Astrocyte of the spinal cord (primary cell): Measurements from ENCODE around the gene SLC66A1.

Source experiments
- DNase-seq: peaks from one replicate; pipeline ENCODE4 v3.0.0; 2011; ENCODE audit warnings: low read depth, low spot score
- H3K4me3 ChIP-seq: 2 replicates; pipeline ENCODE4 v1.5.1; 2011; ENCODE audit warnings: low read depth, mild to moderate bottlenecking, low read length, moderate library complexity
- CTCF ChIP-seq: IDR thresholded peaks from 2 replicates; pipeline ENCODE4 v1.5.1; 2012; ENCODE audit warnings: low read depth, mild to moderate bottlenecking, low read length, inconsistent platforms
- in situ Hi-C: cut with HindIII; loops from 2 replicates; pipeline ENCODE4 v1.10.0; 2017; ENCODE audit warnings: low sequenced_read_pairs

SLC66A1 gene

GRCh38 chr1:19372602-19373001 is 60.5 kb downstream of the SLC66A1 start:
- no peak for DNase-seq
- in situ Hi-C loops, result no loop called here
- H3K4me3 ChIP-seq, result no peak overlapping the region
- TF ChIP-seq CTCF, result no peak

GRCh38 chr1:19373211-19374082 is 61.3 kb downstream of the SLC66A1 start:
- no peak for DNase-seq
- TF ChIP-seq CTCF, result no peak
- in situ Hi-C loops, result no loop called here
- no peak overlapping the region for H3K4me3 ChIP-seq

DNA sequence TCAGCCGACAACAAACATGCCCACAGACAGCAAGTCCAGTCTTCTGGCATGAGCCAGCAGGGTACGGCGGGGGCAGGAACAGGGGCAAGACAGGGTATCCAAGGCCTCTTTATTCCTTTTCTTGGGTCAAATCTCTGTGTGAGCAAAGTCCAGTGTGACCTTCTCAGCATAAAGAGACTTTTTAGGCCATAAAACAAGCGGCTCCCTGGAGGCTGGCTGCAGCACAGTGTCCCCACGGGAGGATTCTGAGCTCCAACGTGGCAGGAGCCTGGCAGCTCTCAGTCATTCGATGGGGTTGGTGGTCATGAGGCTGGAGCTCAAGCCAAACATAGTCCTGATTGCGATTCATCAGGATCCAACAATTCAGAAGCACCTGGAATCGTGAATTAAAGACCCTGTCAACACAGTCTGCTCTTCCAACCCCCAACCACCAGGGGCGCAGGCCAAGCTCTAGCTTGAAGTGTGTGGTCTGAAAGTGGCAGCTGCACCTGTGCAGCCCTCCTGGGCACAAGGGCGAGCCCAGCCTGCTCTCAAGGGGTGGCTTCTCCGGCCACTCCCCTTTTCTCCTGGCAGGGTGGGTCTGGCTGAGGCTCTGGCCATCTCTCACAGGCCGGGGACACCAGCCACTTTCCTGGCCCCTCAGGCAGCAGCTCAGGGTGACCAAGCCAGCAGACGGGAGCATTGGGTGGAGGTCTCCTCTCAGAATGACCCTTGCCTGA is 62.1 kb downstream of the SLC66A1 start:
- in situ Hi-C loops, result no loop called here
- TF ChIP-seq CTCF, result peak; percentile 28
- no peak overlapping the region for H3K4me3 ChIP-seq
- no peak for DNase-seq

DNA sequence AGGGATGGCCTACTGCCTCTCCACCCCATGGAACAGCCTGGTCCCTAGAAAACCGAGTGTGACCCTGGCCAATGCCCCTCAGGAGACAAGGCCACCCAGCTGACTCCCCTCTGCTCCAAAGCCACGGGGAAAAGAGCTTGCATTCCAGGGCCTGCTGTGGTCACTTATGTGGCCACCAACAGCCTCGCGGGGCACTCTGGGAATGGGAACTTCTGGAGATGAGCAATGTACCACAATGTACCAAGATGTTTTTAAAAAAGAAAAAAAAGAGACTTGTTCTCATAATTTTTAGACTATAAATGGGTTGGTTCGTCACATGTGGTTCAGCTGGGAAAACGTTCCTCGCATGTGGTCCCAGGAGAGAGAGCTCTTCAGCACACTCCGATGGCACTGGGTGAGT is 62.8 kb downstream of the SLC66A1 start:
- DNase-seq, result no peak
- no peak overlapping the region for H3K4me3 ChIP-seq
- in situ Hi-C loops, result no loop called here
- no peak for TF ChIP-seq CTCF

GRCh38 chr1:19375631-19376400 is 63.7 kb downstream of the SLC66A1 start:
- in situ Hi-C loops, result no loop called here
- no peak overlapping the region for H3K4me3 ChIP-seq
- TF ChIP-seq CTCF, result no peak
- DNase-seq, result no peak

DNA sequence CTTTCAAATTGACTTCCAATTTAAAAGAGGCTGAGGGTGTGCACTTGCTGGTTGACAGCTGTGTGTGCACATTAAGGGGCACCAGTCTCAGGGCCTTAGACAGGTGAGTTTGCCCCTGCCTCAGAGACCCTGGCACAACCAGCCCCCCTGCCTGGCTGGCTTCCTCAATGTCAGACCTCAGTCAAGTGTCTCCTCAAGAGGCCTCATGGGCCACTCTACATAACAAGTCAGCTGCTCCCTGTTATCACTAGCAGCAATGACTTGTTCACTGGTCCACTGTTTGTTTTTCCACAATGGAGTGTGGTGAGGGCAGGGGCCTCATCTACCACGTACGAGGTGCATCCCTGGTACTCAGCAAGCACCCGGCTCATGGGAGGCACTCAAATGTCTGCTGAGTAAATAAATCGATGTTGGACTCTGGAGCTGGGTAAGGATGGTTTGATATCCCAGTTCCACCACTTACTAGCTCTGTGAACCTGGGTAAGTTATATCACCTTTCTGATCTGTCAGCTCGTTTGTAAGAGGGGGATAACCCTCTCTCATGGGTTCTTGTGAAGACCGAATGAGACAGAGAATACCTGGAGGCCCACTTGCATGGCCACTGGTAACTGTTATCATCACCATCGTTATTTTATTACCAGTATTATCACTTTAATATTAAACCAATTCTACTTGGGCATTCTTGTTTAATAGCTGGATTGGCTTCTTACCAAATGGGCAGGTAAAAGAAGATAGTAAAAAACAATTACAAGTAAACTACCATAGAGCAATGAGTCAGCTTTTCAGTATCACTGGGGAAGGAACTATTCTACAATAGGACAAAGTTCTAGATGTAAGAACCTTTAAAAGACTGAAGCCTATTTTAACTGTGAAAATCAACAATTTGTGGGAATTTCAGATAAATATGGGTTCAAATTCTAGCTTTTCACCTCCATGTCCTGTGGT is 64.6 kb downstream of the SLC66A1 start:
- TF ChIP-seq CTCF, result no peak
- in situ Hi-C loops, result no loop called here
- no peak for DNase-seq

More for the DNA sequence above, 64.6 kb downstream of the SLC66A1 start:
- H3K4me3 ChIP-seq, result no peak overlapping the region
